HL-60 (cell line): Measurements from ENCODE around the gene ZSCAN30.

Experiments
- DNase-seq, 2 experiments: peaks; one replicate each; pipeline ENCODE4 v3.0.0-alpha.2; 2010 to 2020; ENCODE audit warnings: low read depth in 1 of 2, low spot score in 1 of 2
- H3K27ac ChIP-seq: fragments of 250-450 bp; sonication (Bioruptor Pico); replicated peaks from 2 replicates; pipeline ENCODE4 v1.5.1; 2020; ENCODE audit warnings: mild to moderate bottlenecking, moderate library complexity
- H3K27me3 ChIP-seq: fragments of 250-450 bp; sonication (Bioruptor Pico); 2 replicates; pipeline ENCODE4 v1.5.1; 2021; ENCODE audit warnings: mild to moderate bottlenecking, moderate library complexity; ENCODE audit not compliant: insufficient read depth, poor library complexity, severe bottlenecking
- H3K4me3 ChIP-seq: replicated peaks from 2 replicates; pipeline ENCODE4 v1.5.1; 2011; ENCODE audit warnings: mild to moderate bottlenecking, control low read depth, low read length; ENCODE audit not compliant: insufficient read depth
- GABPA ChIP-seq: IDR thresholded peaks from 2 replicates; pipeline ENCODE4 v1.6.1; 2012; ENCODE audit warnings: low read depth
- POLR2AphosphoS5 ChIP-seq: IDR thresholded peaks from 2 replicates; pipeline ENCODE4 v1.6.1; 2012; ENCODE audit warnings: low read depth
- REST ChIP-seq: IDR thresholded peaks from 2 replicates; pipeline ENCODE4 v1.6.1; 2012; ENCODE audit warnings: low read depth; ENCODE audit not compliant: insufficient replicate concordance
- SPI1 ChIP-seq: IDR thresholded peaks from 2 replicates; pipeline ENCODE4 v1.6.1; 2012; ENCODE audit warnings: low read depth, mild to moderate bottlenecking, borderline replicate concordance
- TF ChIP-seq, protein P1 (sequence below): IDR thresholded peaks from one replicate; pipeline ENCODE4 v1.5.1; 2011; ENCODE audit warnings: low read length, control low read depth, inconsistent platforms; ENCODE audit not compliant: insufficient read depth

The ZSCAN30 gene

GRCh38 chr18:35283923-35284794 lies 5.9 kb downstream of the ZSCAN30 start:
- Histone ChIP-seq H3K4me3 (no peak overlapping the region), H3K27me3 (no peaks in the 10 kb centered on the region), H3K27ac (no peak overlapping the region)
- TF ChIP-seq POLR2AphosphoS5 (no peak), GABPA (no peak), SPI1 (no peak), REST (no peak)
- TF ChIP-seq, protein P1, sequence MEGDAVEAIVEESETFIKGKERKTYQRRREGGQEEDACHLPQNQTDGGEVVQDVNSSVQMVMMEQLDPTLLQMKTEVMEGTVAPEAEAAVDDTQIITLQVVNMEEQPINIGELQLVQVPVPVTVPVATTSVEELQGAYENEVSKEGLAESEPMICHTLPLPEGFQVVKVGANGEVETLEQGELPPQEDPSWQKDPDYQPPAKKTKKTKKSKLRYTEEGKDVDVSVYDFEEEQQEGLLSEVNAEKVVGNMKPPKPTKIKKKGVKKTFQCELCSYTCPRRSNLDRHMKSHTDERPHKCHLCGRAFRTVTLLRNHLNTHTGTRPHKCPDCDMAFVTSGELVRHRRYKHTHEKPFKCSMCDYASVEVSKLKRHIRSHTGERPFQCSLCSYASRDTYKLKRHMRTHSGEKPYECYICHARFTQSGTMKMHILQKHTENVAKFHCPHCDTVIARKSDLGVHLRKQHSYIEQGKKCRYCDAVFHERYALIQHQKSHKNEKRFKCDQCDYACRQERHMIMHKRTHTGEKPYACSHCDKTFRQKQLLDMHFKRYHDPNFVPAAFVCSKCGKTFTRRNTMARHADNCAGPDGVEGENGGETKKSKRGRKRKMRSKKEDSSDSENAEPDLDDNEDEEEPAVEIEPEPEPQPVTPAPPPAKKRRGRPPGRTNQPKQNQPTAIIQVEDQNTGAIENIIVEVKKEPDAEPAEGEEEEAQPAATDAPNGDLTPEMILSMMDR: no peak
- DNase-seq: no peak

DNA sequence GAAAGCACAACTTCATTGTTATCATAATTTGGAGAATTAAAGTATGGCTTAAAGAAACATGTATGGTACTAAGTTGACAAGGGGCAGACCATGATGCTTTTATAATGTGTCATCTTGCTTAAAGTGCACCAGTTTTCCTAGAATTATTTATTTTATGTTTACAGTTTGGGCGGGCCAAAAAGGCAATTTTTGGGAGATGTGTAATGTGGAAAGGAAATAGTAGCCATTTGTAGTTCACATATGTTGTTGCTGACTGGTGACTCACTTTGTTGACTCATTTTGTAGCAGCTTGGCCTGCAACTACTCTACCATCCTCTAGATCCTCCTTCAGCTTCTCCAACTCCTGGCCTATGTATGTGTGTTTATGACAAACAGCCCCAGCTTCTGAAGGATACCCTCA lies 7.7 kb downstream of the ZSCAN30 start:
- DNase-seq: no peak
- H3K27ac ChIP-seq: no peak overlapping the region
- TF ChIP-seq GABPA: no peak
- TF ChIP-seq, protein P1: no peak
- TF ChIP-seq POLR2AphosphoS5: no peak
- TF ChIP-seq SPI1: no peak
- TF ChIP-seq REST: no peak
- no peak overlapping the region for H3K4me3 ChIP-seq
- no peaks in the 10 kb centered on the region for H3K27me3 ChIP-seq

- Histone ChIP-seq H3K27me3 (no peaks in the 10 kb centered on the region), H3K4me3 (no peak overlapping the region), H3K27ac (no peak overlapping the region)
- DNase-seq: no peak
- no peak for TF ChIP-seq GABPA
- TF ChIP-seq, protein P1: no peak
- no peak for TF ChIP-seq REST
- no peak for TF ChIP-seq POLR2AphosphoS5
- no peak for TF ChIP-seq SPI1
These were observed 11.1 kb downstream of the ZSCAN30 start for GRCh38 chr18:35278969-35279368.
